Natural killer cell (primary cell): ENCODE data around the gene APOL6. TPM values are rescaled to one million over a fixed set of nuclear protein-coding genes. Genes with fewer than 3 reads are reported as not detected.

ENCODE experiments used
- ATAC-seq, 3 donors: fragments of 150-1000 bp in 2 of 3; fragments of 200-7000 bp in 1 of 3; cut with Tn5 transposase; 1 replicate in 1 of 3; 2 replicates in 2 of 3; pipeline ENCODE4 v1.10.0; 2021; ENCODE audit warnings: mild to moderate bottlenecking in 2 of 3, moderate library complexity in 2 of 3
- DNase-seq, 2 donors: peaks; one replicate each; pipeline versions ENCODE4 v3.0.0 to v3.0.0-alpha.2; 2013 to 2021; ENCODE audit warnings: mixed read lengths in 1 of 2
- H3K27ac ChIP-seq: one replicate; pipeline ENCODE4 v1.5.1; 2013; ENCODE audit warnings: mild to moderate bottlenecking, low read length
- H3K27me3 ChIP-seq: one replicate; pipeline ENCODE4 v1.6.1; 2013; ENCODE audit warnings: low read length; ENCODE audit not compliant: control insufficient read depth, insufficient read depth
- H3K36me3 ChIP-seq: one replicate; pipeline ENCODE4 v1.6.1; 2013; ENCODE audit warnings: low read length; ENCODE audit not compliant: control insufficient read depth, insufficient read depth
- H3K4me1 ChIP-seq: one replicate; pipeline ENCODE4 v1.6.1; 2013; ENCODE audit warnings: low read length; ENCODE audit not compliant: control insufficient read depth, insufficient read depth
- H3K4me3 ChIP-seq: one replicate; pipeline ENCODE4 v1.5.1; 2013; ENCODE audit warnings: low read length
- H3K9me3 ChIP-seq: one replicate; pipeline ENCODE4 v1.6.1; 2013; ENCODE audit warnings: low read length; ENCODE audit not compliant: control insufficient read depth, insufficient read depth
- H3K27ac Mint-ChIP-seq, 2 donors: one replicate each; pipeline ENCODE4 v1.8.0; 2022; ENCODE audit warnings: mild to moderate bottlenecking in 2 of 2, mixed read lengths in 2 of 2, moderate library complexity in 1 of 2
- H3K27me3 Mint-ChIP-seq, 2 donors: one replicate each; pipeline ENCODE4 v1.8.0; 2022; ENCODE audit warnings: low read depth in 2 of 2, mixed read lengths in 2 of 2
- H3K36me3 Mint-ChIP-seq: one replicate; pipeline ENCODE4 v1.8.0; 2022; ENCODE audit warnings: mixed read lengths
- H3K4me1 Mint-ChIP-seq, 2 donors: one replicate each; pipeline ENCODE4 v1.8.0; 2022; ENCODE audit warnings: mixed read lengths in 2 of 2
- H3K4me3 Mint-ChIP-seq: one replicate; pipeline ENCODE4 v1.8.0; 2022; ENCODE audit warnings: mild to moderate bottlenecking, moderate library complexity, mixed read lengths
- H3K9me3 Mint-ChIP-seq, 2 donors: one replicate each; pipeline ENCODE4 v1.8.0; 2022; ENCODE audit warnings: mixed read lengths in 2 of 2
- WGBS: methylation state at CpG from one replicate; pipeline ENCODE4 v1.1.7; 2013; ENCODE audit warnings: missing lambda C conversion rate; ENCODE audit not compliant: insufficient coverage; 5-methylcytosine and 5-hydroxymethylcytosine counted together
- intact Hi-C: fragments of 100-400 bp; cut with micrococcal nuclease; formaldehyde crosslinking; loops from one replicate; pipeline ENCODE4 v1.14.2; 2022
- total RNA-seq, 4 donors: library from RNA; stranded (reverse); fragments of 120-200 nt in 1 of 4; gene quantifications; one replicate each; pipeline versions ENCODE4 v1.2.3 to v1.2.4, GENCODE V29; 2013 to 2022
- TF ChIP-seq, protein P1 (sequence below): fragments of 200-600 bp; IDR thresholded peaks from one replicate; pipeline ENCODE4 v1.8.0; 2022; ENCODE audit warnings: antibody characterized with exemption

The APOL6 gene
- total RNA-seq, 3 donors from 2014 or later (not counting 1 experiment from before 2014, with no cell fraction given): 116 to 138 (median 122) TPM

GRCh38 chr22:35657571-35658312 is 9.5 kb downstream of the APOL6 start:
- H3K9me3 ChIP-seq: no peaks in the 10 kb centered on the region
- DNase-seq (no peak), ATAC-seq (no peak)
- Mint-ChIP-seq H3K27me3 (no peaks in the 10 kb centered on the region), H3K9me3 (no peaks in the 10 kb centered on the region), H3K27ac (peak overlapping the region; percentile 96 to 100), H3K4me1 (peaks cover 88 to 90% of the 10 kb centered on the region in 2 donors), H3K4me3 (no peak overlapping the region), H3K36me3 (peaks cover 46% of the 10 kb centered on the region)
- TF ChIP-seq, protein P1, sequence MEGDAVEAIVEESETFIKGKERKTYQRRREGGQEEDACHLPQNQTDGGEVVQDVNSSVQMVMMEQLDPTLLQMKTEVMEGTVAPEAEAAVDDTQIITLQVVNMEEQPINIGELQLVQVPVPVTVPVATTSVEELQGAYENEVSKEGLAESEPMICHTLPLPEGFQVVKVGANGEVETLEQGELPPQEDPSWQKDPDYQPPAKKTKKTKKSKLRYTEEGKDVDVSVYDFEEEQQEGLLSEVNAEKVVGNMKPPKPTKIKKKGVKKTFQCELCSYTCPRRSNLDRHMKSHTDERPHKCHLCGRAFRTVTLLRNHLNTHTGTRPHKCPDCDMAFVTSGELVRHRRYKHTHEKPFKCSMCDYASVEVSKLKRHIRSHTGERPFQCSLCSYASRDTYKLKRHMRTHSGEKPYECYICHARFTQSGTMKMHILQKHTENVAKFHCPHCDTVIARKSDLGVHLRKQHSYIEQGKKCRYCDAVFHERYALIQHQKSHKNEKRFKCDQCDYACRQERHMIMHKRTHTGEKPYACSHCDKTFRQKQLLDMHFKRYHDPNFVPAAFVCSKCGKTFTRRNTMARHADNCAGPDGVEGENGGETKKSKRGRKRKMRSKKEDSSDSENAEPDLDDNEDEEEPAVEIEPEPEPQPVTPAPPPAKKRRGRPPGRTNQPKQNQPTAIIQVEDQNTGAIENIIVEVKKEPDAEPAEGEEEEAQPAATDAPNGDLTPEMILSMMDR: no peak
- H3K27me3 ChIP-seq: no peaks in the 10 kb centered on the region
- H3K36me3 ChIP-seq: peaks cover 55% of the 10 kb centered on the region
- H3K27ac ChIP-seq: no peak overlapping the region
- H3K4me1 ChIP-seq: peaks cover 41% of the 10 kb centered on the region
- intact Hi-C loops: no loop called here
- 98% methylated on average over 4 of the region's 5 CpGs for WGBS
- no peak overlapping the region for H3K4me3 ChIP-seq

GRCh38 chr22:35660291-35661127 is 12.3 kb downstream of the APOL6 start:
- WGBS: 19% methylated on average over 2 of the region's 2 CpGs
- Histone ChIP-seq H3K9me3 (no peaks in the 10 kb centered on the region), H3K36me3 (peaks cover 53% of the 10 kb centered on the region), H3K27me3 (no peaks in the 10 kb centered on the region), H3K4me1 (peaks cover 32% of the 10 kb centered on the region), H3K4me3 (no peak overlapping the region), H3K27ac (peak overlapping the region; percentile 98)
- H3K27me3 Mint-ChIP-seq: no peaks in the 10 kb centered on the region
- peaks cover 79 to 81% of the 10 kb centered on the region in 2 donors for H3K4me1 Mint-ChIP-seq
- DNase-seq: peak; percentile 58 to 87
- no peaks in the 10 kb centered on the region for H3K9me3 Mint-ChIP-seq
- peak overlapping the region; percentile 88 for H3K4me3 Mint-ChIP-seq
- TF ChIP-seq, protein P1: no peak
- peak overlapping the region; percentile 96 to 100 for H3K27ac Mint-ChIP-seq
- intact Hi-C loops: loop anchor here (1.0 kb wide), 1 partner anchor 12 kb away; the partner anchor contains the start of gene APOL6
- peaks cover 34% of the 10 kb centered on the region for H3K36me3 Mint-ChIP-seq
- ATAC-seq: peak; percentile 77 to 92 (median 85)

DNA sequence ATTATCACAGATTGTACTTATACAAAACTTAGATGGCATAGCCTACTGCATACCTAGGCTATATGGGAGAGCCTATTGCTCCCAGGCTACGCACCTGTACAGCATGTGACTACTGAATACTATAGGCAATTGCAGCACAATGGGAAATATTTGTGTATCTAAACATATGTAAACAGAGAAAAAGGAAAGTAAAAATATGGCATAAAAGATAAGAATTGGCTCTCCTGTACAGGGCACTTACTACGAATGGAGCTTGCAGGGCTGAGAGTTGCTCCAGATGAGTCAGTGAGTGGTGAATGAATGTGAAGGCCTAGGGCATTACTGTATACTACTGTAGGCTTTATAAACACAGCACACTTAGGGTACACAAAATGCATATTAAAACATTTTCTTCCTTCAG is 13.2 kb downstream of the APOL6 start:
- peak overlapping the region; percentile 96 to 100 for H3K27ac Mint-ChIP-seq
- Histone ChIP-seq H3K9me3 (no peaks in the 10 kb centered on the region), H3K27me3 (no peaks in the 10 kb centered on the region), H3K27ac (peak overlapping the region; percentile 98), H3K4me1 (peaks cover 32% of the 10 kb centered on the region), H3K36me3 (peaks cover 47% of the 10 kb centered on the region), H3K4me3 (no peak overlapping the region)
- peak in 1 of 3 donors; percentile 21 for ATAC-seq
- 65% methylated on average over 2 of the region's 2 CpGs for WGBS
- H3K4me1 Mint-ChIP-seq: peaks cover 69 to 72% of the 10 kb centered on the region in 2 donors
- no peaks in the 10 kb centered on the region for H3K27me3 Mint-ChIP-seq
- DNase-seq: peak in 1 of 2 donors; percentile 17
- peaks cover 26% of the 10 kb centered on the region for H3K36me3 Mint-ChIP-seq
- TF ChIP-seq, protein P1: no peak
- H3K4me3 Mint-ChIP-seq: peak overlapping the region; percentile 88
- H3K9me3 Mint-ChIP-seq: no peaks in the 10 kb centered on the region
- intact Hi-C loops: no loop called here
